Omental fat pad (tissue), 4 donors: Measurements from ENCODE around the gene ATXN7L1. TPM values are rescaled to one million over a fixed set of nuclear protein-coding genes. Genes with fewer than 3 reads are reported as not detected.

Experiments used
- ATAC-seq: fragments of 150-250 bp; one replicate; pipeline ENCODE4 v1.9.1; 2016; ENCODE audit warnings: mild to moderate bottlenecking, moderate library complexity; ENCODE audit not compliant: low FRiP score
- DNase-seq: peaks from one replicate; pipeline ENCODE4 v3.0.0-alpha.2; 2019; ENCODE audit warnings: low spot score
- total RNA-seq, 4 donors: library from RNA; depleted of rRNA; stranded (reverse); fragments of >200 nt; gene quantifications; one replicate each; pipeline ENCODE4 v1.1.0, GENCODE V29; 2016
- TF ChIP-seq, protein P1 (sequence below), 3 donors: fragments of 450-650 bp; IDR thresholded peaks; one replicate each; pipeline ENCODE4 v1.5.1; 2016 to 2017; ENCODE audit warnings: antibody characterized with exemption in 3 of 3, mild to moderate bottlenecking in 3 of 3, moderate library complexity in 2 of 3

ATXN7L1 gene
- total RNA-seq, 4 donors from 2014 or later, result 10.6 to 19.5 (median 12.2) TPM

DNA sequence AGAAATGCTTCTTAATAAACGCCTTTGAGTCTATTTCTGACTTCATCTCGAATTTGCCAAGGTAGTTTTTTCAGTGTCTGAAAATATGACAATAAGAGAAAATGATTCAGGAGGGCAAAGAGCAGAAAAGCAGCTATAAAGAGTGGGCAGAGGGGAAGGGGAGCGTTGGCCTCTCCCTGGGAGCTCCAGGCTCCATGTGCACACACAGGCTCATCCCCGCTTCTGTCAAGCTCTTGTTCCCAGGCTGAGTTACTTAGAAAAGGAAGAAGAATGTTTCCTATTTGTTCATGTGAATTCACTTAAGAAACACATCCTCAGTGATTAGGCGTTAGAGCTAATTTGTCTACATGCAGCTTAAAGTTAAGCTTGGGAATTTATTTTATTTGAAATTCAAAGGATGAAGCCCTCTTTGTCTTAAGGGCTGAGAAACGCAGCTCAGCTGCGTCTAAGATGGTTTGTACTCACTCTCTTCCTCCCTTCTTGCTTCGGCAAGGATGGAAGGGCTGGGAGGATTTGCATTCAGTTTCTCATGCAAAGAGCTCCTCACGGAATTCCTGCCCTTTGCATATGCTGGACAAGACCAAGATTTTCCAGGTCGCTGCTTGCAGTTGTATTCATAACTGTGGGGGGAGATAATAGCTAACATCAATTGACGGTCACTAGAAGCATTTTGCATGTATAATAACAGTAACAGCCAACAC, 29.0 kb upstream of the ATXN7L1 start:
- TF ChIP-seq, protein P1, sequence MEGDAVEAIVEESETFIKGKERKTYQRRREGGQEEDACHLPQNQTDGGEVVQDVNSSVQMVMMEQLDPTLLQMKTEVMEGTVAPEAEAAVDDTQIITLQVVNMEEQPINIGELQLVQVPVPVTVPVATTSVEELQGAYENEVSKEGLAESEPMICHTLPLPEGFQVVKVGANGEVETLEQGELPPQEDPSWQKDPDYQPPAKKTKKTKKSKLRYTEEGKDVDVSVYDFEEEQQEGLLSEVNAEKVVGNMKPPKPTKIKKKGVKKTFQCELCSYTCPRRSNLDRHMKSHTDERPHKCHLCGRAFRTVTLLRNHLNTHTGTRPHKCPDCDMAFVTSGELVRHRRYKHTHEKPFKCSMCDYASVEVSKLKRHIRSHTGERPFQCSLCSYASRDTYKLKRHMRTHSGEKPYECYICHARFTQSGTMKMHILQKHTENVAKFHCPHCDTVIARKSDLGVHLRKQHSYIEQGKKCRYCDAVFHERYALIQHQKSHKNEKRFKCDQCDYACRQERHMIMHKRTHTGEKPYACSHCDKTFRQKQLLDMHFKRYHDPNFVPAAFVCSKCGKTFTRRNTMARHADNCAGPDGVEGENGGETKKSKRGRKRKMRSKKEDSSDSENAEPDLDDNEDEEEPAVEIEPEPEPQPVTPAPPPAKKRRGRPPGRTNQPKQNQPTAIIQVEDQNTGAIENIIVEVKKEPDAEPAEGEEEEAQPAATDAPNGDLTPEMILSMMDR (IDR thresholded peaks at IDR 0.05), result no peak
- DNase-seq (no peak), ATAC-seq (no peak)

DNA sequence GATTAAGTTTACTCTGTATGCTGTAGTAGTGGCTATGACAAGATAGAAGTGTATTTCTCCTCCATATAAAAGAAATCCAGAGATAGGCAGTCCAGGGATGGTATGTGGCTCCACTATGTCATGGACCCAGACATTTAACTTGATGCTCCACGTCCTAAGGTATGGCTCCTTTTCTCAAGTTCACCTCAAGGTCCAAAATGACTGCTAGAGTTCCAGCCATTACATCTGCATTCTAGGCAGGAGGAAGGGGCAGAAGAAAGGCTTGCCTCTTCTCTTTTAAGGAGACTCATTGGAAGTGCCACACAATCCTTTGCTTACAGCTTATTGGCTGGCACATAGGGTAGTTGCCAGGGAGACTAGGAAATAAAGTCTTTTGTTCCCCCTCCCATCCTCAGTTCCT, 27.7 kb upstream of the ATXN7L1 start:
- TF ChIP-seq, protein P1 (IDR thresholded peaks at IDR 0.05), result no peak
- ATAC-seq, result no peak
- DNase-seq, result no peak

DNA sequence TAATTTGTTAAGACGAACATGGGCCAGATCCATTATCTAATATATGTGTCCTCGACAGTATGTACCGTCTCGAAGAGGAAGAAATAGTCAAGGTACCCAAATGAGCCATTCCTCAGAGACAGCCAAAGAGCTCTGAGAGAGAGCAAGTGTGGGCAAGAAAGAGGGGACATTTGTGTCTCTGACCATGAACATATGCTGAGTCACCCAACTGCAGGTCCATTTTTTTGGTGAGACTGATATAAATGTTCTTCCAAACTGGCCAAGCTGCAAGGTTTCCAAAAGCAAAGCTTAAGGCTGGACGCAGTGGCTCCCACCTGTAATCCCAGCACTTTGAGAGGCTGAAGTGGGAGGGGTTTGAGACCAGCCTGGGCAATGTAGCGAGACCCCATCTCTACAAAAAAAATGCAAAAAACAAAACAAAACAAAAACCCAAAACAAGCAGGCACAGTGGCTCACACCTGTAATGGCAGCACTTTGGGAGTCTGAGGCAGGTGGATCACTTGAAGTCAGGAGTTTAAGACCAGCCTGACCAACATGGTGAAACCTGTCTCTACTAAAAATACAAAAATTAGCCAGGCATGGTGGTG, 26.0 kb upstream of the ATXN7L1 start:
- TF ChIP-seq, protein P1 (IDR thresholded peaks at IDR 0.05), result no peak
- DNase-seq (no peak), ATAC-seq (no peak)

DNA sequence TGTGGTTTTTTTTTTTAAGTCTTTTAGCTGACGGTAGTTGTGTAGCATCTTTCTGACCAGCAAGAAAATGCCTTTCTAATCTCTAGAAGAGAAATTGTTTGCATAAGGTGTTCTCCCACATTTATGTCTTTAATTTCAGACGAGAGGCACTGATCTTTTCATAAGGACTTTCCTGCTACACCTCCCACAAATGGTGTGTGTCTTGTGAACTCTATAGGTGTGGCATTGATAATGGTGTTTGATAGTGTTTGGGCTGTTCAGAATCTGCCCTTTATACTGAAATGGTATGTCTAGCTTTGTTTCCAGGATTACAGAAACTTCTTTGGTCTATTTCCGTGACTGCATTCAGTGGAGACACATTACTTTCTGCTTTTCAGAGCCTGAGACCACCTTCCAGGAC, 21.6 kb upstream of the ATXN7L1 start:
- TF ChIP-seq, protein P1 (IDR thresholded peaks at IDR 0.05), result no peak
- DNase-seq, result no peak
- ATAC-seq, result no peak

DNA sequence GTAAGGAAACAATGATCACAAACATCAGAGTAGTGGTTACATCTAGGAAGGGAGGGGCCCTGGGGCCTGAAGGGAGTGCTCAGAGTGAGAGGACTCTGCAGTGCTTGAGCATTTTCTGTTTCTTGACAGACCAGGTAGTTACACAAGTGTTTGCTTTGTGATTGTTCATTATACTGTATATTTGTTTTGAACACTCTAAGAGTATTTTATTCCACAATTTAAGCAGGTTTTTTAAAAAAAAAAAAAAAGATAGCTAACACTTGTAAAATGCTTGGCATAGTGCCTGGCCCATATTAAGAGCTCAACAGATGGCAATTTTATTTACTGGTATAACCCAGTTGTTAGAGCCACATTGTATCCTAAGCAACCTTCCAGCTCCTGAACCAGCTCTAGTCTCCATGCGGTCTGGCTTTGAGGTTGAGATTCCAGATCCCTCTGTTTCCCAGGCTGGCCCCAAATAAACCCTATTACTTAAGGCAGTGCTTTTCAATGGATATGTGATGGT, 20.1 kb upstream of the ATXN7L1 start:
- TF ChIP-seq, protein P1 (IDR thresholded peaks at IDR 0.05), result no peak
- ATAC-seq, result no peak
- no peak for DNase-seq

DNA sequence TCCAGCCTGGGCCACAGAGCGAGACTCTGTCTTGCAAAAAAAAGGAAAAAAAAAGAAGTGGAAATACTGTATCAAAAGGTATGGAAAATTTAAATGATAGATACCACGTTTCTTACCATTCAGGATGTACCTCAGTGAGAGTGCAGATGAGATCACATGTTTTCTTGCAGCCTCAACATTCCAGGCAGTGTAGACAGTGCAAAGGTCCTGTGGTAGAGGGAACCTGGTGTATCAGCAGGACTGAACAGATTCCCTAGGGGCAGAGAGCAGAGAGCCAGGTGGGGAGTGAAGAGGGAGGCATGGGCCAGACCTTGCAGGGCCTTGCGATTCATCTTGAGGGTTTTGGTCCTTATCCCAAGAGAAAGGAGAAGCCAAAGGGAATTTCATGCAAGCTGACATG, 17.7 kb upstream of the ATXN7L1 start:
- no peak for DNase-seq
- ATAC-seq, result no peak
- TF ChIP-seq, protein P1 (IDR thresholded peaks at IDR 0.05), result no peak

DNA sequence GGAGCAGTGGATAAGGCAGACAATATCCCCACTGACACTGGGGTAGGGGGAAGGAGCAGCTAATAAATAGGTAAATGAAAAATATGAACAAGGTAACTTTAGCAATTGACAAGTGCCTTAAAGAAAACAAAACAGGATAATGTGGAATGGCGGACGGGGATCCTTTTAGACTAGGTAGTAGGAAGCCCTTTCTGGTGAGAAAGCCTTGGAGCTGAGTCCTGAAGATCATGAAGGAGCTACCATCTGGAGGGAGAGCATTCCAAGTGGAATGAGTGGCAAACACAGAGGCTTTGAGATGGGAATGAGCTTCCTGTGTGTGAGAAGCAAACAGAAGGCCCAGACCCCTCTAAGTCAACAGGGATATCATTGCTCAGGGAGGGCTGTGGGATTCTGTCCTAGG, 16.0 kb upstream of the ATXN7L1 start:
- DNase-seq, result no peak
- ATAC-seq, result no peak

More for the DNA sequence above, 16.0 kb upstream of the ATXN7L1 start:
- TF ChIP-seq, protein P1 (IDR thresholded peaks at IDR 0.05), result no peak
